ENCODE measurements around the gene GPR183.

Gene GPR183

DNA sequence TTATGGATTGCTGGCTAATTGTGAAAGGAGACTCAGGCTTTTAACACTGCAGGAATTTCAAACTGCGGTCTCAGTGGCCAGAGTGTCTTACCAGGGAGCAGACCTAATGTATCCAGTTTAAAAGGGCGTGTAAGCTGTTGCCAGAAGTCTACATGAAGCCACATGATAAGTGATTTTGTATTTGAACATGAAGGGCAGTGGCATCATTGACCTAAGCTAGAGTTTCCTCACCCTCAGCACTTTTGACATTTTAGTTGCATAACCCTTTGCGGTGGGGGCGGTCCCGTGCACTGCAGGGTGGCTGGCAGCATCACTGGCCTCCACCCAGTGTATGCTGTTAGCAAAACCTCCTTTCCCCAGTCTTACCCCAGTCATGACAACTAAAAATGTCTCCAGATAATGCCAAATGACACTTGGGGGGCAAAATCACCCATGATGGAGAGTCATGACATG is 25.4 kb downstream of the GPR183 start:
- no peak for DNase-seq (ENCODE audit: low read depth)
- H3K4me3 ChIP-seq (ENCODE audit: low read length) = no peak overlapping the region
- TF ChIP-seq, protein P1, sequence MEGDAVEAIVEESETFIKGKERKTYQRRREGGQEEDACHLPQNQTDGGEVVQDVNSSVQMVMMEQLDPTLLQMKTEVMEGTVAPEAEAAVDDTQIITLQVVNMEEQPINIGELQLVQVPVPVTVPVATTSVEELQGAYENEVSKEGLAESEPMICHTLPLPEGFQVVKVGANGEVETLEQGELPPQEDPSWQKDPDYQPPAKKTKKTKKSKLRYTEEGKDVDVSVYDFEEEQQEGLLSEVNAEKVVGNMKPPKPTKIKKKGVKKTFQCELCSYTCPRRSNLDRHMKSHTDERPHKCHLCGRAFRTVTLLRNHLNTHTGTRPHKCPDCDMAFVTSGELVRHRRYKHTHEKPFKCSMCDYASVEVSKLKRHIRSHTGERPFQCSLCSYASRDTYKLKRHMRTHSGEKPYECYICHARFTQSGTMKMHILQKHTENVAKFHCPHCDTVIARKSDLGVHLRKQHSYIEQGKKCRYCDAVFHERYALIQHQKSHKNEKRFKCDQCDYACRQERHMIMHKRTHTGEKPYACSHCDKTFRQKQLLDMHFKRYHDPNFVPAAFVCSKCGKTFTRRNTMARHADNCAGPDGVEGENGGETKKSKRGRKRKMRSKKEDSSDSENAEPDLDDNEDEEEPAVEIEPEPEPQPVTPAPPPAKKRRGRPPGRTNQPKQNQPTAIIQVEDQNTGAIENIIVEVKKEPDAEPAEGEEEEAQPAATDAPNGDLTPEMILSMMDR (conservative IDR thresholded peaks at IDR 0.05; ENCODE audit: low read depth, low read length) = no peak

- no peak overlapping the region for H3K4me3 ChIP-seq (ENCODE audit: low read length)
Measured at GRCh38 chr13:99280166-99280565, 27.0 kb downstream of the GPR183 start.

DNA sequence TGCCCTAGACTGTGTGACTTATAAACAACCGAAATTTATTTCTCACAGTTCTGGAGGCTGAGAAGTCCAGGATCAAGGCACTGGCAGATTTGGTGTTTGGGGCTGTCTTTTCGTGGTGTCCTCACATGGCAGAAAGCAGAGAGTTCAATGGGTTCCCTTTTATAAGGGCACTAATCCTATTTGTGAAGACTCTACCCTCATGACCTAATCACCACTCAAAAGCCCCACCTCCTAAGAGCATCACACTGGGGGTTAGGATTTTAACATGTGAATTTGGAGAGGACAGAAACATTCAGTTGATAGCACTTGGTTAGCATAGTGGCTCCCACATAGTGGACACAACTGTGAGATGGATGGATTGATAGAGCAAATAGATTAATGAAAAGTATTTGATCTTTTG is 27.6 kb downstream of the GPR183 start:
- TF ChIP-seq, protein P1 (conservative IDR thresholded peaks at IDR 0.05; ENCODE audit: low read depth, low read length) = no peak
- DNase-seq (ENCODE audit: low read depth) = no peak
- no peak overlapping the region for H3K4me3 ChIP-seq (ENCODE audit: low read length)

More at GRCh38 chr13:99280166-99280565, 27.0 kb downstream of the GPR183 start:
- TF ChIP-seq, protein P1 (conservative IDR thresholded peaks at IDR 0.05; ENCODE audit: low read depth, low read length) = no peak
- no peak for DNase-seq (ENCODE audit: low read depth)

DNA sequence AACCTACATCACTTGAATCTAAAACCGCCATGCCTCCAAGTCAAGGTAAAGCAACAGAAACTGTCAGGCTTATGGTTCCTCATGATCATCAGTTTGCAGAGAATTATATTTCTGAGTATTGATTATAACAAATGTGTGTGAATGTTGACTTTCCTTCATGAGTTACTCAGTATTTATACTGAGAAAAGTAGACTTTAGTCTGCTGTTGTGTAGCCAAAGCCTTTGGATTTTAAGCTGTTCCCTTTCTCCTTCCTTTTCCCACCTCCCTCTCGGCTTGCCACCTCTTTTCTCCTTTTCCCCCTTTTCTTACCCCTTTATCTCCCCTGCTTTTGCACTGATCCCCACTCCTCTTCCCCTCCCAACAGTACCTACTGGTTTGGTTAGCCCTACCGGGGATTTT is 28.4 kb downstream of the GPR183 start:
- no peak overlapping the region for H3K4me3 ChIP-seq (ENCODE audit: low read length)
- TF ChIP-seq, protein P1 (conservative IDR thresholded peaks at IDR 0.05; ENCODE audit: low read depth, low read length) = no peak
- DNase-seq (ENCODE audit: low read depth) = no peak

DNA sequence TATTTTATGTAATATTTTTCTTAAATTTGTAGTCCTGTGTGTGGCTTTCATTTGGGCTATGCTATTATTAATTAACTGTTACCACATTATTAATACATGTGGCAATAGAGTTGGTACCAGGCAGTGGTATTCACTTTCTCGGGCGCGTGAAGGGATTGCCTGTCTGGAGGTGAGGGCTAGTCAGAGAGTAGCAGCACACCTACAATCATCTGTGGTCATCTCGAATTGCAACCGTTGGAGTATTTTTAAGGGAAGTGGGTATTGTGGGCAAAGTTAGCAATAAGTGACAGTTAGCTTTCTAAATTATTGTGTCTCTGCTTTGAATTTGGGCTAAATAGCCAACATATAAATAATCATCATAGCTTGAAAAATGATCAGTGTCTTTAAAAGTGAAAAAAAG is 29.0 kb downstream of the GPR183 start:
- no peak overlapping the region for H3K4me3 ChIP-seq (ENCODE audit: low read length)
- no peak for DNase-seq (ENCODE audit: low read depth)
- TF ChIP-seq, protein P1 (conservative IDR thresholded peaks at IDR 0.05; ENCODE audit: low read depth, low read length) = no peak

GRCh38 chr13:99277629-99278028 is 29.6 kb downstream of the GPR183 start:
- TF ChIP-seq, protein P1 (conservative IDR thresholded peaks at IDR 0.05; ENCODE audit: low read depth, low read length) = no peak
- no peak for DNase-seq (ENCODE audit: low read depth)

DNA sequence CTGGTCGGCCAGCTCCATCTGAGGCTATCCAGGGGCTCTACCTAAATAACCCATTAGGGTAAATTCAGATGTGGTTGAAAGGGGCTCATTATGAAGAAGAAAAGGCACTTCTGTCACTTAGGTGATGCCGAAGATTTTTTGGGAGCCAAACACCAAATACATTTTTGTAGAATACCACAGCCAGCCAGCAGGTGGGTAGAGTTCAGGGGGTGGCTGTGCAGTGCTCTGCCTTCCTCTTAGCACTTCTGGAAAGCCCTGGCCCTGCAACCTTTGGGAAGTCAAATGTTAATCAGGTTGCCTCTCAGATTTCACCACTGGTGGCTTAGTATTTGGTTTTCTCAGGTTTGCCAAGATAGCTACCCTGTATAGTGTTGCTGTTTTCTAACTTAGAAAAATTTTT is 30.5 kb downstream of the GPR183 start:
- no peak overlapping the region for H3K4me3 ChIP-seq (ENCODE audit: low read length)
- TF ChIP-seq, protein P1 (conservative IDR thresholded peaks at IDR 0.05; ENCODE audit: low read depth, low read length) = no peak
- DNase-seq (ENCODE audit: low read depth) = no peak

More at GRCh38 chr13:99277629-99278028, 29.6 kb downstream of the GPR183 start:
- H3K4me3 ChIP-seq (ENCODE audit: low read length) = no peak overlapping the region
